ENCODE results near the gene THOC7.

Gene THOC7

GRCh38 chr3:63877737-63878393 lies 14.3 kb upstream of the THOC7 start:
- no peak for DNase-seq

GRCh38 chr3:63876260-63876659 lies 12.7 kb upstream of the THOC7 start:
- DNase-seq = no peak

GRCh38 chr3:63875510-63875909 lies 11.9 kb upstream of the THOC7 start:
- DNase-seq = no peak

GRCh38 chr3:63874769-63875168 lies 11.2 kb upstream of the THOC7 start:
- peak; percentile 10 for DNase-seq

- DNase-seq = no peak
Observed at GRCh38 chr3:63872135-63872924, 8.7 kb upstream of the THOC7 start.

GRCh38 chr3:63870615-63871005 lies 7.0 kb upstream of the THOC7 start:
- no peak for DNase-seq

GRCh38 chr3:63869940-63870614 lies 6.5 kb upstream of the THOC7 start:
- no peak for DNase-seq

- no peak for DNase-seq
Observed at GRCh38 chr3:63867225-63867624, 3.6 kb upstream of the THOC7 start.

GRCh38 chr3:63864965-63865327 lies 1.3 kb upstream of the THOC7 start:
- DNase-seq = no peak

GRCh38 chr3:63864008-63864964 lies 681 bp upstream of the THOC7 start:
- DNase-seq = peak; percentile 28

GRCh38 chr3:63862804-63863149 lies 828 bp downstream of the THOC7 start:
- no peak for DNase-seq

- no peak for DNase-seq
Observed at GRCh38 chr3:63861306-63861705, 2.3 kb downstream of the THOC7 start.

- DNase-seq = no peak
Observed at GRCh38 chr3:63860776-63861175, 2.8 kb downstream of the THOC7 start.

- DNase-seq = no peak
Observed at GRCh38 chr3:63857311-63857710, 6.3 kb downstream of the THOC7 start.

- DNase-seq = no peak
Observed at GRCh38 chr3:63855333-63855940, 8.2 kb downstream of the THOC7 start.

- no peak for DNase-seq
Observed at GRCh38 chr3:63853106-63853505, 10.5 kb downstream of the THOC7 start.

- DNase-seq = no peak
Observed at GRCh38 chr3:63851287-63851686, 12.3 kb downstream of the THOC7 start.

- DNase-seq = no peak
Observed at GRCh38 chr3:63849175-63849574, 14.4 kb downstream of the THOC7 start.

GRCh38 chr3:63847718-63848450 lies 15.7 kb downstream of the THOC7 start:
- no peak for DNase-seq

- no peak for DNase-seq
Observed at GRCh38 chr3:63845215-63845614, 18.4 kb downstream of the THOC7 start.

- DNase-seq = no peak
Observed at GRCh38 chr3:63842127-63842526, 21.5 kb downstream of the THOC7 start.

GRCh38 chr3:63841704-63842103 lies 21.9 kb downstream of the THOC7 start:
- no peak for DNase-seq
